NCI-H2196 treated with DMSO at 0.1 percent for 48 hours (cell line): Measurements from ENCODE around the gene TMEM116.
"Not testable (repeated sequence)": the region's sequence is repeated elsewhere in the genome, so short reads cannot be mapped to it uniquely, and the experiment has no call there.

Experiments
- DNase-seq: peaks from one replicate; lab custom pipeline; 2025; ENCODE audit not compliant: unreplicated experiment; lab: John Stamatoyannopoulos, UW

TMEM116 gene

DNA sequence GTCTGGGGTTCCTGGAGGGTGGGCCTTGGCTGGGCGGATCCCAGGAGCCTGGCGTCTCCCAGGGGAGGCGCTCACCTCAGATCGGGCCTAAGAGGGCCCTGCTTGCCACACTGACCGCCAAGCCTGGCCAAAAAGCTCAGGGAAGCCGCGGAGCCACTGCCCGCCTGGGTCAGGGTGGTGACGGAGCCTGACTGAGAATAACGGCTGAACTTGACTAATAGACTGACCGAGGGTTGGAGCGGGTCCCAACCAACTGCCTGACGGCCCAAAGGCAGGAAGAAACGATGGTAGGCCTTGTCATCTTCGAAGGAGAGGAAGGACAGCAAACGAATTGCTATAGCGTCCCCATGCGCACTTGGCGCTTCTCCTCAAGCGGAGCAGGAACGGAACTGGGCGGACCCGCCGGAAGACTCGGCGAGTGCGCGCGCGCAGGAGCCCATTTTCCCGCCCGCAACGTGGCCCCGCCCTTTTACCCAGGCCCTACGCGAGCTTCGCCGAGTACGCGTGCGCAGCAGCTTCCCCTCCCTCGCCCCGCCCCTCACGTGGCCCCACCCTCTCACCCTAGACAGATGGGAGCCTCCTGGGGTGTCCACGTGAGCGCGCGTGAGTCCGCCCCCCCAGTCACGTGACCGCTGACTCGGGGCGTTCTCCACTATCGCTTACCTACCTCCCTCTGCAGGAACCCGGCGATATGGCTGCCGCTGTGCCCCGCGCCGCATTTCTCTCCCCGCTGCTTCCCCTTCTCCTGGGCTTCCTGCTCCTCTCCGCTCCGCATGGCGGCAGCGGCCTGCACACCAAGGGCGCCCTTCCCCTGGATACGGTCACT lies at the start of gene TMEM116, which contains the start of gene ERP29:
Gene TMEM116 (minus strand): TSS at position 391 of the 826 bp plus-strand sequence. CDS start 7,895 bp downstream, outside the sequence.
Gene ERP29 (plus strand): TSS at position 652 of the 826 bp plus-strand sequence. CDS start 40 bp downstream, at position 692.
- peak; percentile 98 for DNase-seq

DNA sequence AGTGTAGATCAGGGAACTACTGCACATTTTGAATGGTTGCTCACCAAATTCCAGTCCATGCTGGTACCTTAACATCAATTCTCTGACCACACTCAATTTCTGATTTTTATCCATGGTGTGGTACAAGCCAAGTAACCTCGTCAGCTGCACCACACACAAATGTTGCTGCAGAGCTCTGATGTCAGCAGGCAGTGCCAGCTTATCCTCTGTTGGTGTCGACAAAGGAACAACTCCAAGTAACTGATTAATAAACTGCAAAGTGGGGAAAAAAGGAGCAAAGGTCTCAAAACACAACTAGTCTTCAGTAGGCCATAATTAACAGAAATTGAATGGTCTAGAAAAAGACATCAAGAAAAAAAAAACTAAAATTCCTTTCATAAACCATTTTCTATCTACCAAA lies 48.2 kb upstream of the TMEM116 start:
- DNase-seq, result no peak

DNA sequence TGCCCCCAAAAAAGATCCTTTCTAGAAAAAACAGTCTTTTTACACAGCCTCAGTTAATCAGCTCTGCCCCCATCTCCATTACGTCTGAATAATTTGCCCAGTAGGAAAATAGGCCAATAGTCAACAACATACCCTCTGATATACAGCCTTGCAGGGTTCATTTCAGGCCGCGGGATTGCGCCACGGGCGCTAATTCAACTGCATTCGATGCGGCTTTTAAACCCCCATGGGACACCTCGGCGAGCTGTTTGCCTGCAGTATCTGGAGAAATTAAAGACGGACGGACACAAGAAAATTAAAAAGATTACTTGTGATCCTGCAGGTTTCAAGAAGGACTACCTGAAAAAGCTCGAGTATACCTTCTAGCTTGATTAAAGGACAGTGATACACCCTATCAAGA lies 36.4 kb upstream of the TMEM116 start:
- no peak for DNase-seq

GRCh38 chr12:112046003-112046402 lies 33.0 kb upstream of the TMEM116 start:
- no peak for DNase-seq

DNA sequence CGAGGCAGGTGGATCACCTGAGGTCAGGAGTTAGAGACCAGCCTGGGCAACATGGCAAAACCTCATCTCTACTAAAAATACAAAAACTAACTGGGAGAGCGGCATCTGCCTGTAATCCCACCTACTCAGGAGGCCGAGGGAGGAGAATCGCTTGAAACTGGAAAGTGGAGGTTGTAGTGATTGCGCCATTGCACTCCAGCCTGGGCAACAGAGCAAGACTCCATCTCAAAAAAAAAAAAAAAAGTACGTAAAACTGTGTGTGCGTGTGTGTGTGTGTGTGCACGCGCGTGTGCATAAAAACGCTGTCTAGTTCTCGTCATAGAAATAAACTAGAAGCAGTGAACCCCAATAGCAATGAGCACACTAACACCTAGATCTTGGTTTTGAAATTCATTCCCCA lies 23.6 kb upstream of the TMEM116 start:
- DNase-seq, result not testable (repeated sequence)

GRCh38 chr12:112035219-112035785 lies 22.3 kb upstream of the TMEM116 start:
- DNase-seq, result no peak

DNA sequence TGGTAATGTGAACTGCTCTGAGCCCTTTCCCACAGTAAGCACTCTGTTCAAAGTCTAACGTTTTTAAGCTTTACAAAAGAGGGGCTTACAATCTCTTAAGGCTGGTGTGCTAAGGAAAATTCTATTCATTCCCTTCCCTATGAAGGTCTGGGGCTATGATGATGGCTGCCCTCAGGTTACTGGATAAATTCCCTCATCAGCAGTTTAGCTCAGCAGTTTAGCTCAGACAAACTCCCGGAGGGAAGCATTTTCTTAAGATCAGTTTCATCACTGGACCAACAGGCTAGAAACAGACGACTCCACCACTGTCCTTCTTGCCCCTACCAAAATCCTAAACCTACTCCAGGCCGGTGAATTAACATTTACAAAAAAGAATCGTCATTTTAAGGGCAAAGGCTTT lies 19.3 kb upstream of the TMEM116 start:
- no peak for DNase-seq

GRCh38 chr12:112031472-112031871 lies 18.5 kb upstream of the TMEM116 start:
- no peak for DNase-seq

DNA sequence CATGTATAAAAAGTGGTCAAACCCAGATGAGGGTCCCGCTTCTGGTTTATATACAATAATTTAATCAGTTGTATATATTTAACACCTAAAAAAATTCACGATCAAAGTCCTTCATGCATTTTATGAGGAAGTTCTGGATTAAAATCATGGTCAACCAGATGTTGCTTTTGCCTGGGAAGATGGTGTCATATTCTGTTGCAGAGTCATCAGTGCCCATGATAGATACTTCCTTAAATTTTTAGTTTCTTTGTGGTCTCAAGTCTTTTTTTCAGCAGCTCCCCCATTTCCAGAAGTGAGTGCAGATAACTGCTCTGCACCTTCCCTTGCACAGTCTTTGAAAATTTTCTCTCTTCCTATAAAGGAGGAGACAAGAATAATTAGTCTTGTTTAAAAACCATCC lies 16.3 kb upstream of the TMEM116 start:
- no peak for DNase-seq

- DNase-seq, result no peak
These were observed 12.9 kb upstream of the TMEM116 start for GRCh38 chr12:112025808-112026375.

- no peak for DNase-seq
These were observed 10.9 kb upstream of the TMEM116 start for GRCh38 chr12:112023759-112024396.

- DNase-seq, result no peak
These were observed 9.5 kb upstream of the TMEM116 start for GRCh38 chr12:112022241-112023016.

- no peak for DNase-seq
These were observed 8.0 kb upstream of the TMEM116 start for GRCh38 chr12:112020947-112021457.

DNA sequence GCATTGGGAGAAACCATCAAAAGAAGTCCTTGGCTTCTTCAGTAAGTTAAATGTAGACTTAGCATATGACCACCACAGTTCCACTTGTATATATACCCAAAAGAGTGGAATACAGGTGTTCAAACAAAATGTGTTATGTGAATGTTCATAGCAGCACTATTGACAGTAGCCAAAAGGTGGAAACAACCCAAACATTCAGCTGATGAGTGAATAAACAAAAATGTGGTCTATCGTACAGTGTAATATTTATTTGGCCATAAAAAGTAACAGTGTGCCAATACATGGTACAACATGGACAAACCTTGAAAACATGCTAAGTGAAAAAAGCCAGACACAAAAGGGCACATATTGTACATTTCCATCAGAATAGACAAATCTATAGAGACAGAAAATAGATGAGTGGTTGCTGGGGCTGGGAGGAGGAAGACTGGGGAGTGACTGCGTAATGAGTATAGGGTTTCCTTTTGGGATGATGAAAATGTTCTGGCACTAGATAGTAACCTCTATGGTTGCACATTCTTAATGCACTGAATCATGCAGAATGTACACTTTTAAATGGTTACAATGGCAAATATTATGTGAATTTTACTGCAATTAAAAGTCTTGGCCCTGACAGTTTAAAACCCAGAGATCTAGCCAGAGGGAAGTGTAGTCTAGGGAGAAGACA lies 5.7 kb upstream of the TMEM116 start:
- no peak for DNase-seq

DNA sequence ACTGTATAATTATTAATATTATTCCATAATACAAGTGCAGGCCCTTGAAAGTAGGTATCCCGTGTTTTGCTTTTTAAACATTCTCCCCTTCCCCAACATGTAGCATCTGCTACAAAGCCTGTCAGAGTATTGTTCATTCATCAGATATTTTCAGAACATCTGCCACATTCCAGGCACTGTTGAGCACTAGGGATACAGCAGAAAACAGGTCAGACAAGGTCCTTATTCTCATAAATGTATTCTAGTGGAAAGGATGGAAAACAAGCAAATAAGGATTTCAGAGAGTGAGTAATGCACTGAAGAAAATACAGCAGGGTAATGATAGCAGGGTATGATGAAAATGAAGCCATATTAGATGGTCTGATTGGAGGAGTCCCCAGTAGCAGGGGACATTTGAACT lies 4.1 kb upstream of the TMEM116 start:
- no peak for DNase-seq

- no peak for DNase-seq
These were observed 3.0 kb upstream of the TMEM116 start for GRCh38 chr12:112015938-112016337.

DNA sequence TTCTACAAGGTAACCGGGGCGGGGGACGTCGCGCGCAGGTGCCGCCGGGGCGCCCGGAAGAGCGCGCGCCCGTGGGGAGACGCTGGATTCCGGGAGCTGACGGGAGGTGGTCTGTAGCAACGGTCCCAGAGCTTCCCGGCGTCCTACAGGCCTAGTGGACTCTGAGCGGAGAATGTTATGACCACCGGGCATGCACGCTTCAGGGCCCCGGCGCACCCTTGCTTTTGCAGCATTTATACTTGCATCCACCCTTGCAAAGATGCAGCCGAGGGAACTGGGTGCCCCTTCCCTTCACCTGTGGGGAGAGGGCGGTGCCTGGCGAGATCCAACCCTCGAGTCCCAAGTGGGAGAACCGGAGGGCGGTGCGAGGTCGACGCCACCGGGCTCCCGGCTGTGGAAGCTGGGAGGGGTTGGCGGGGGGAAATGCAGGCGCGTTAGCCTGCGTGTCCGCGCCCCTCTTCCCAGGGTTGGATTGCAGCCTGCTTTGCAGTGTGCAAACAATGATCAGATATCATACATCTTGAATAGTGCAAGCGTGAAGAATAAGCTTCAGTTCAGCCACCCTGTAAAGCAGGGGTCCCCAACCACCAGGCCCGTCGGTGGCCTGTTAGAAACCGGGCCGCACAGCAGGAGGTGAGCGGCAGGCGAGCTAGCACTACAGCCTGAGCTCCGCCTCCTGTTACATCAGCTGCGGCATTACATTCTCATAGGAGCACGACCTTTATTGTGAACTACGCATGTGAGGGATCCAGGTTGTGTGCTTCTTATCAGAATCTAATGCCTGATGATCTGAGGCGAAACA lies 837 bp upstream of the TMEM116 start:
- peak; percentile 78 for DNase-seq

GRCh38 chr12:112011685-112012084 lies 1.3 kb downstream of the TMEM116 start:
- no peak for DNase-seq
